Retinal pigment epithelial cell (primary cell): ENCODE measurements around the gene SPINK8.
"Not testable (repeated sequence)": the region's sequence is repeated elsewhere in the genome, so short reads cannot be mapped to it uniquely, and the experiment has no call there.

ENCODE experiments used
- DNase-seq: peaks from one replicate; pipeline ENCODE4 v3.0.0-alpha.2; 2010; ENCODE audit warnings: low read depth
- H3K4me3 ChIP-seq: 2 replicates; pipeline ENCODE4 v1.5.1; 2011; ENCODE audit warnings: mild to moderate bottlenecking, low read length, control low read depth, moderate library complexity
- CTCF ChIP-seq: conservative IDR thresholded peaks from 2 replicates; pipeline ENCODE4 v1.5.1; 2011; ENCODE audit warnings: low read depth, low read length, control low read depth, inconsistent platforms

SPINK8 gene

GRCh38 chr3:48344867-48345507, 11.5 kb upstream of the SPINK8 start:
- TF ChIP-seq CTCF, result no peak
- no peak overlapping the region for H3K4me3 ChIP-seq
- no peak for DNase-seq

GRCh38 chr3:48343432-48343831, 10.0 kb upstream of the SPINK8 start:
- no peak for DNase-seq
- no peak overlapping the region for H3K4me3 ChIP-seq
- no peak for TF ChIP-seq CTCF

GRCh38 chr3:48338635-48339034, 5.2 kb upstream of the SPINK8 start:
- DNase-seq, result no peak
- no peak overlapping the region for H3K4me3 ChIP-seq
- TF ChIP-seq CTCF, result no peak

- not testable (repeated sequence) for DNase-seq, H3K4me3 ChIP-seq
These were observed 4.1 kb upstream of the SPINK8 start for GRCh38 chr3:48337536-48337935.

GRCh38 chr3:48335286-48335685, 1.8 kb upstream of the SPINK8 start:
- H3K4me3 ChIP-seq, DNase-seq: not testable (repeated sequence)

GRCh38 chr3:48334605-48335004, 1.1 kb upstream of the SPINK8 start:
- H3K4me3 ChIP-seq, result no peak overlapping the region
- DNase-seq, result no peak
- TF ChIP-seq CTCF, result no peak

GRCh38 chr3:48331706-48332435, 1.6 kb downstream of the SPINK8 start:
- not testable (repeated sequence) for DNase-seq, H3K4me3 ChIP-seq

- DNase-seq, result no peak
- no peak for TF ChIP-seq CTCF
- no peak overlapping the region for H3K4me3 ChIP-seq
These were observed 12.5 kb downstream of the SPINK8 start for GRCh38 chr3:48320996-48321395.
